ENCODE data around the gene NRCAM.

- TF ChIP-seq EZH2 (IDR thresholded peaks at IDR 0.05; ENCODE audit: insufficient read depth, low read length) = no peak
- TF ChIP-seq CTCF (IDR thresholded peaks at IDR 0.05; ENCODE audit: insufficient read depth, low read depth, low read length) = no peak
Observed at GRCh38 chr7:108463613-108464012, 7.4 kb upstream of the NRCAM start.
